K562 (cell line): ENCODE results near the gene SLC22A6. TPM values are rescaled to one million over a fixed set of nuclear protein-coding genes. Genes with fewer than 3 reads are reported as not detected.
A peak's percentile ranks its signal among the peaks of the same experiment; 100 is the strongest.

ENCODE experiments used
- ATAC-seq: fragments of 200-7000 bp; cut with Tn5 transposase; 3 replicates; pipeline ENCODE4 v1.9.1; 2020; ENCODE audit warnings: moderate library complexity
- BruUV-seq: library from RNA; stranded (reverse); fragments of 400-500 nt; replicated peaks from 2 replicates; lab custom pipeline; 2021; lab: Mats Ljungman, UMichigan
- CTCF ChIA-PET: fragments of 300-600 bp; formaldehyde crosslinking; extraction: SDS; loops from one replicate; lab custom pipeline; 2021; ENCODE audit warnings: low intra/inter-chr PET ratio; lab: Yijun Ruan, JAX
- POLR2A ChIA-PET: fragments of 300-600, 350-650 bp; sonication (Branson Sonifier 250); formaldehyde crosslinking; extraction: SDS; loops from one replicate; lab custom pipeline; 2021; ENCODE audit warnings: antibody characterized with exemption, inconsistent platforms; lab: Yijun Ruan, JAX
- DNase-seq, 4 experiments: peaks; one replicate each; pipeline versions ENCODE4 v3.0.0 to v3.0.0-alpha.2; 2011 to 2018; ENCODE audit warnings: low spot score in 3 of 4, mixed read lengths in 3 of 4; ENCODE audit errors: extremely low read depth in 1 of 4
- FAIRE-seq: peaks from 2 replicates; lab custom pipeline; 2011; peaks lifted over from hg19 to GRCh38; lab: Jason Lieb, UNC
- H2AFZ ChIP-seq: 2 replicates; pipeline ENCODE4 v1.6.0; 2011; ENCODE audit warnings: low read depth, low read length, control low read depth, inconsistent platforms
- H3K27ac ChIP-seq: fragments of 200-600 bp; 3 replicates; pipeline ENCODE4 v1.8.0; 2011; ENCODE audit warnings: low read depth, mild to moderate bottlenecking, control low read depth, inconsistent platforms, low read length, moderate library complexity, mixed read lengths; ENCODE audit errors: extremely low read depth
- H3K27me3 ChIP-seq, 2 experiments: fragments of 300-600 bp in 1 of 2; 2 replicates in 1 of 2; 3 replicates in 1 of 2; pipeline versions ENCODE4 v1.6.0 to v1.8.0; 2011; ENCODE audit warnings: inconsistent platforms in 2 of 2, low read length in 2 of 2, mild to moderate bottlenecking in 1 of 2, mixed read lengths in 1 of 2, moderate library complexity in 1 of 2; ENCODE audit not compliant: control insufficient read depth in 2 of 2, insufficient read depth in 2 of 2
- H3K36me3 ChIP-seq: fragments of 300-600 bp; 3 replicates; pipeline ENCODE4 v1.8.0; 2011; ENCODE audit warnings: mild to moderate bottlenecking, low read length, inconsistent platforms; ENCODE audit not compliant: control insufficient read depth, insufficient read depth
- H3K4me1 ChIP-seq, 2 experiments: fragments of 200-600 bp in 1 of 2; replicated peaks in 1 of 2; 2 replicates in 1 of 2; 3 replicates in 1 of 2; pipeline versions ENCODE4 v1.5.1 to v1.8.0; 2011; ENCODE audit warnings: inconsistent platforms in 2 of 2, low read length in 2 of 2, mild to moderate bottlenecking in 1 of 2, mixed read lengths in 1 of 2, moderate library complexity in 1 of 2; ENCODE audit not compliant: control insufficient read depth in 2 of 2, insufficient read depth in 2 of 2
- H3K4me2 ChIP-seq: 2 replicates; pipeline ENCODE4 v1.6.1; 2011; ENCODE audit warnings: low read length, control low read depth, inconsistent platforms, mixed read lengths; ENCODE audit not compliant: insufficient read depth
- H3K4me3 ChIP-seq: fragments of 200-600 bp; sonication (generic), shearing (Covaris generic); 2 replicates; pipeline ENCODE4 v1.5.1; 2016; ENCODE audit warnings: control low read depth, inconsistent platforms
- H3K79me2 ChIP-seq: fragments of 200-600 bp; 3 replicates; pipeline ENCODE4 v1.8.0; 2011; ENCODE audit warnings: low read length, inconsistent platforms; ENCODE audit not compliant: control insufficient read depth, insufficient read depth
- H3K9ac ChIP-seq, 2 experiments: 2 replicates each; pipeline versions ENCODE4 v1.6.0 to v1.6.1; 2011; ENCODE audit warnings: low read depth in 2 of 2, low read length in 2 of 2, control low read depth in 1 of 2, inconsistent platforms in 1 of 2, mild to moderate bottlenecking in 1 of 2, mixed read lengths in 1 of 2; ENCODE audit not compliant: insufficient read depth in 1 of 2
- H3K9me1 ChIP-seq: one replicate; pipeline ENCODE4 v1.6.0; 2011; ENCODE audit warnings: inconsistent platforms, mild to moderate bottlenecking, low read length, moderate library complexity; ENCODE audit not compliant: control insufficient read depth, insufficient read depth
- H3K9me3 ChIP-seq: replicated peaks from 2 replicates; pipeline ENCODE4 v1.5.1; 2011; ENCODE audit warnings: low read depth, low read length, inconsistent platforms; ENCODE audit not compliant: control insufficient read depth, insufficient read depth
- H4K20me1 ChIP-seq: replicated peaks from 2 replicates; pipeline ENCODE4 v1.6.1; 2011; ENCODE audit warnings: low read length, inconsistent platforms, mixed read lengths; ENCODE audit not compliant: control insufficient read depth, insufficient read depth
- GATAD2A ChIP-seq: fragments of 450-650 bp; IDR thresholded peaks from 2 replicates; pipeline ENCODE4 v1.6.1; 2017
- KAT2B ChIP-seq: IDR thresholded peaks from one replicate; pipeline ENCODE4 v1.6.1; 2012; ENCODE audit warnings: low read depth, mild to moderate bottlenecking, control low read depth, inconsistent platforms, low read length, moderate library complexity
- MAFF ChIP-seq: IDR thresholded peaks from 2 replicates; pipeline ENCODE4 v1.6.1; 2012; ENCODE audit warnings: low read length, improper control_type of control experiment
- MAFG ChIP-seq: fragments of 450-650 bp; conservative IDR thresholded peaks from 2 replicates; pipeline ENCODE4 v1.6.1; 2016; ENCODE audit warnings: missing genetic modification characterization, missing compliant biosample characterization
- MECOM ChIP-seq: fragments of 250-450 bp; sonication (Bioruptor Pico); IDR thresholded peaks from 2 replicates; pipeline ENCODE4 v1.8.0; 2022; ENCODE audit warnings: inconsistent platforms
- NR4A1 ChIP-seq, 2 experiments: fragments of 250-450 bp in 1 of 2; fragments of 450-650 bp in 1 of 2; sonication (Bioruptor Pico) in 1 of 2; IDR thresholded peaks; 2 replicates each; pipeline versions ENCODE4 v1.4.0 to v1.6.1; 2016 to 2020; ENCODE audit warnings: mild to moderate bottlenecking in 2 of 2, missing compliant biosample characterization in 1 of 2, missing genetic modification characterization in 1 of 2, moderate library complexity in 1 of 2
- RAD51 ChIP-seq: fragments of 450-650 bp; IDR thresholded peaks from 2 replicates; pipeline ENCODE4 v1.7.1; 2016; ENCODE audit warnings: low read depth, mild to moderate bottlenecking, borderline replicate concordance
- RBM25 ChIP-seq: fragments of 200-400 bp; formaldehyde crosslinking; IDR thresholded peaks from 2 replicates; pipeline ENCODE4 v1.6.1; 2018; ENCODE audit warnings: low read length, low read depth, moderate library complexity; ENCODE audit not compliant: severe bottlenecking
- SRSF9 ChIP-seq: fragments of 200-400 bp; formaldehyde crosslinking; IDR thresholded peaks from 2 replicates; pipeline ENCODE4 v1.6.1; 2017; ENCODE audit warnings: low read depth, low read length, borderline replicate concordance
- STAG1 ChIP-seq: sonication (generic); formaldehyde crosslinking; IDR thresholded peaks from 2 replicates; pipeline ENCODE4 v1.5.0; 2020; ENCODE audit warnings: missing genetic modification reagents, borderline replicate concordance
- WGBS: fragments of 100-300 bp; shearing (Covaris generic); methylation state at CpG from one replicate; pipeline ENCODE4 v1.1.6; 2016; ENCODE audit warnings: low coverage, mixed read lengths; ENCODE audit not compliant: insufficient coverage; ENCODE audit errors: missing lambda C conversion rate; 5-methylcytosine and 5-hydroxymethylcytosine counted together
- in situ Hi-C: fragments of 300-500 bp; cut with MboI; formaldehyde crosslinking; loops from 4 replicates; pipeline ENCODE4 v1.15.0; 2018; ENCODE audit warnings: inconsistent platforms, mixed read lengths
- intact Hi-C: fragments of 100-400 bp; cut with micrococcal nuclease; formaldehyde crosslinking; loops from 2 replicates; pipeline ENCODE4 v1.14.2; 2022
- polyA plus RNA-seq, 8 experiments: library from polyadenylated mRNA; depleted of rRNA in 4 of 8; stranded (reverse) in 5 of 8; unstranded in 3 of 8; fragments of >200 nt; fragmentation: Nextera tagmentation in 2 of 8; fragmentation: Illumina TruSeq in 1 of 8; extraction: Ambion mirVana in 2 of 8; extraction: Trizol in 1 of 8; gene quantifications; 2 replicates each; pipeline versions ENCODE4 v1.2.1 to v1.2.3, GENCODE V29; 2011 to 2014; ENCODE audit warnings: inconsistent platforms in 1 of 8, missing spikeins in 1 of 8
- total RNA-seq, 7 experiments: library from RNA; depleted of rRNA in 6 of 7; stranded (reverse); fragments of >200 nt in 6 of 7; fragmentation: Illumina TruSeq in 2 of 7; extraction: Trizol in 2 of 7; gene quantifications; 2 replicates each; pipeline versions ENCODE4 v1.2.1 to v1.2.3, GENCODE V29; 2011 to 2021; ENCODE audit warnings: low replicate concordance in 1 of 7

SLC22A6 gene
- total and polyA plus RNA-seq, 9 of the 15 experiments (the other 6 are each of a cell fraction or from before 2014, with no cell fraction given) = not detected

DNA sequence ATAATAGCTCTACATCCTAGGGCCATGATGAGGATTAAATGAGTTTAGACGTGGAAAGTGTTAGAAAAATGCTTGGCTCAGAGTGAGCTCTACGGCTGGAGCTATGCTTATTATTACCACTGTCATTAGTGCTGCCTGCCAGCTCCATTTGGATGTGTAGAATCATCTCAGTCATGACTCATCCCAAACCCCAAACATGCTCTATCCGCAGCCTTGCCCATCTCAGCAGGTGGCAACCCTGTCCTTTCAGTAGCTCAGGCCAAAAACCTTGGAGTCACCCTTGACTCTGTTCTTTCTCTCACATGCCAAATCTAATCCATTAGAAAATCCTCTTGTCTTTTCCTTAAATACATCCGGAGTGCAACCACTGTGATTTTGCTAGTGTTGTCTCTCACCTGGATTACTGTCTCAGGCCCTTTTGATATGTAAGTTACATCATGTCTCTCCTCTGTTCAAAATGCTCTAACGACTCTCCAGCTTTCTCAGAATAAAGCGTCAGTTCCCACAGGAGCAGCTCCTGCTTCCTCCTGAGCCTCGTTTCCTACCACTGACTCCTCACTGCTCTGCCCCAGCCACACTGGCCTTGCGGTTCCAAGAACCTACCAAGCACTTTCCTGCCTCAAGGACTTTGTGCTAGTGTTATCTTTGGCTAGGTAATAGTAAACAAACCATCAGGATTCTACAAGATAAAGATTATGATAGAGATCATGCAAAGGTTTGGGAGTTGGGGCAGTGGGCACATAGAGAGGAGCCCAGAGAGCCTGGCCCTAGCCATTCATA is 53.1 kb downstream of the SLC22A6 start (continued):
- TF ChIP-seq MAFF (no peak), RAD51 (no peak), MAFG (tag) (no peak), NR4A1 (CRISPR knock-in tag; IDR thresholded peaks at IDR 0.05) (no peak), NR4A1 (tag; IDR thresholded peaks at IDR 0.05) (no peak), STAG1 (CRISPR knock-in tag) (no peak), KAT2B (no peak), SRSF9 (no peak)

DNA sequence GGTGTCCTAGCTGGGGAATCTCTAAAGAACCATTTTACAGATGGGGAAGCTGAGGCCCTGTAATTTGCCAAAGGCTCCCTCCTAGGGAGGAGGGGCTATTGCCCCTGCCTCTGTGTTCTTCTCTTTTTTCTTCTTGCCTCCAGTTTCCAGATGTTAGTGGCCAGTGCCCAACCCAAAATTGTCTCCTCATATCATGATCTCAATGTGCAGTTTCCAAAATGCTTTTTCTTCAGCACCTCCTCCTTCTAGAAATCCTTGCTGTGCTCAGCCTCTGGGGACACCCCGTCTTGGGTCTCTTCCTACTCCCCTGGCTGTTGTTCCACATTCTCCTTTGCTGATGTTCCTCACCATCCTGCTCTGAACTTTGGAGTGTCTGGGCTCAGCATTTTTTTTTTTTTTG is 54.1 kb downstream of the SLC22A6 start:
- TF ChIP-seq RBM25 (peak; percentile 57), GATAD2A (no peak), MECOM (CRISPR knock-in tag) (no peak)
- DNase-seq (no peak), FAIRE-seq (no peak), ATAC-seq (no peak)
- H2AFZ ChIP-seq = no peak overlapping the region
- H3K4me3 ChIP-seq = no peak overlapping the region
- peaks cover 4% of the 10 kb centered on the region; the same call in 1 of the 2 replicates for H4K20me1 ChIP-seq
- no peak overlapping the region for H3K9ac ChIP-seq
- in situ Hi-C loops (no loop called here), intact Hi-C loops (no loop called here)
- CTCF ChIA-PET = interaction anchor here (0.7 kb wide), 1 partner anchor 1693 kb away, joined by 3 read pairs; no protein-coding TSS in a partner anchor
- H3K9me3 ChIP-seq = no peaks in the 10 kb centered on the region
- peaks cover 0 to 15% of the 10 kb centered on the region in 2 experiments; a peak in 2 of 5 replicates for H3K4me1 ChIP-seq
- peaks cover 18 to 68% of the 10 kb centered on the region in 2 experiments for H3K27me3 ChIP-seq
- 0% methylated on average over 1 of the region's 1 CpG for WGBS
- no peaks in the 10 kb centered on the region for H3K79me2 ChIP-seq
- no peaks in the 10 kb centered on the region for H3K36me3 ChIP-seq
- H3K27ac ChIP-seq = no peak overlapping the region
- BruUV-seq = no TSS peak
- H3K9me1 ChIP-seq = no peaks in the 10 kb centered on the region
- H3K4me2 ChIP-seq = no peak overlapping the region
- POLR2A ChIA-PET = no interaction called here
